H9 (cell line): ENCODE results near the gene KLHL34. TPM values are rescaled to one million over a fixed set of nuclear protein-coding genes. Genes with fewer than 3 reads are reported as not detected.

Experiments used
- DNase-seq: peaks from one replicate; pipeline ENCODE4 v3.0.0-alpha.2; 2017
- H2AFZ ChIP-seq: one replicate; pipeline ENCODE4 v1.6.1; 2013; ENCODE audit warnings: mild to moderate bottlenecking, low read length, control low read depth, moderate library complexity
- H2AK5ac ChIP-seq: 2 replicates; pipeline ENCODE4 v1.6.1; 2013; ENCODE audit warnings: low read length, control low read depth, mixed read lengths; ENCODE audit not compliant: insufficient read length
- H2BK120ac ChIP-seq: one replicate; pipeline ENCODE4 v1.6.1; 2013; ENCODE audit warnings: low read depth, mild to moderate bottlenecking, low read length, control low read depth, inconsistent platforms; ENCODE audit not compliant: poor library complexity, severe bottlenecking
- H2BK12ac ChIP-seq: 2 replicates; pipeline ENCODE4 v1.6.1; 2013; ENCODE audit warnings: low read length, control low read depth, mixed read lengths, low read depth; ENCODE audit not compliant: insufficient read length
- H2BK15ac ChIP-seq: 2 replicates; pipeline ENCODE4 v1.6.1; 2013; ENCODE audit warnings: low read depth, low read length, control low read depth
- H2BK20ac ChIP-seq: one replicate; pipeline ENCODE4 v1.6.1; 2013; ENCODE audit warnings: low read depth, mild to moderate bottlenecking, low read length, control low read depth, inconsistent platforms; ENCODE audit not compliant: poor library complexity, severe bottlenecking
- H2BK5ac ChIP-seq: 2 replicates; pipeline ENCODE4 v1.6.1; 2013; ENCODE audit warnings: low read length, control low read depth, mixed read lengths; ENCODE audit not compliant: insufficient read length
- H3K14ac ChIP-seq: 2 replicates; pipeline ENCODE4 v1.6.1; 2013; ENCODE audit warnings: low read length, control low read depth; ENCODE audit not compliant: insufficient read depth
- H3K18ac ChIP-seq: 2 replicates; pipeline ENCODE4 v1.6.1; 2013; ENCODE audit warnings: low read depth, mild to moderate bottlenecking, mixed read lengths, low read length, control low read depth; ENCODE audit not compliant: insufficient read length
- H3K23ac ChIP-seq: 2 replicates; pipeline ENCODE4 v1.6.1; 2013; ENCODE audit warnings: low read length, control low read depth, mixed read lengths, low read depth; ENCODE audit not compliant: insufficient read length
- H3K23me2 ChIP-seq: 2 replicates; pipeline ENCODE4 v1.6.1; 2013; ENCODE audit warnings: low read depth, mild to moderate bottlenecking, mixed read lengths, low read length, control low read depth; ENCODE audit not compliant: insufficient read length, poor library complexity, severe bottlenecking
- H3K27ac ChIP-seq: 2 replicates; pipeline ENCODE4 v1.5.1; 2013; ENCODE audit warnings: low read length, control low read depth, mixed read lengths, low read depth; ENCODE audit not compliant: insufficient read length
- H3K27me3 ChIP-seq: 2 replicates; pipeline ENCODE4 v1.6.1; 2013; ENCODE audit warnings: low read length, control low read depth, inconsistent platforms; ENCODE audit not compliant: insufficient read depth
- H3K4ac ChIP-seq: 2 replicates; pipeline ENCODE4 v1.6.1; 2013; ENCODE audit warnings: low read depth, mild to moderate bottlenecking, control low read depth, inconsistent platforms, low read length, moderate library complexity
- H3K4me1 ChIP-seq: 2 replicates; pipeline ENCODE4 v1.6.1; 2013; ENCODE audit warnings: low read length, control low read depth, inconsistent platforms; ENCODE audit not compliant: insufficient read depth
- H3K4me2 ChIP-seq: 2 replicates; pipeline ENCODE4 v1.6.1; 2013; ENCODE audit warnings: low read length, control low read depth, mixed read lengths; ENCODE audit not compliant: insufficient read length, insufficient read depth
- H3K56ac ChIP-seq: 2 replicates; pipeline ENCODE4 v1.6.1; 2013; ENCODE audit warnings: low read depth, mild to moderate bottlenecking, mixed read lengths, low read length, control low read depth; ENCODE audit not compliant: insufficient read length
- H3K79me1 ChIP-seq: 2 replicates; pipeline ENCODE4 v1.6.1; 2013; ENCODE audit warnings: low read depth, mild to moderate bottlenecking, moderate library complexity, low read length, control low read depth, inconsistent platforms; ENCODE audit not compliant: insufficient read depth, poor library complexity, severe bottlenecking
- H3K79me2 ChIP-seq: 2 replicates; pipeline ENCODE4 v1.6.1; 2013; ENCODE audit warnings: low read length, control low read depth, inconsistent platforms; ENCODE audit not compliant: insufficient read depth
- H3K9ac ChIP-seq: 2 replicates; pipeline ENCODE4 v1.6.1; 2013; ENCODE audit warnings: low read length, control low read depth, mixed read lengths; ENCODE audit not compliant: insufficient read length; ENCODE audit errors: extremely low read depth
- H3K9me3 ChIP-seq: one replicate; pipeline ENCODE4 v1.6.1; 2013; ENCODE audit warnings: low read depth, low read length, inconsistent platforms; ENCODE audit not compliant: control insufficient read depth
- H3T11ph ChIP-seq: one replicate; pipeline ENCODE4 v1.6.1; 2013; ENCODE audit warnings: mild to moderate bottlenecking, low read length, control low read depth, inconsistent platforms
- H4K20me1 ChIP-seq: one replicate; pipeline ENCODE4 v1.6.1; 2013; ENCODE audit not compliant: control insufficient read depth, insufficient read length, insufficient read depth
- H4K5ac ChIP-seq: 2 replicates; pipeline ENCODE4 v1.6.1; 2013; ENCODE audit warnings: low read depth, mild to moderate bottlenecking, mixed read lengths, low read length, control low read depth; ENCODE audit not compliant: insufficient read length
- H4K8ac ChIP-seq: replicated peaks from 2 replicates; pipeline ENCODE4 v1.6.1; 2013; ENCODE audit warnings: low read length, control low read depth, mixed read lengths, low read depth; ENCODE audit not compliant: insufficient read length
- H4K91ac ChIP-seq: 2 replicates; pipeline ENCODE4 v1.6.1; 2013; ENCODE audit warnings: low read depth, mild to moderate bottlenecking, moderate library complexity, mixed read lengths, low read length, control low read depth; ENCODE audit not compliant: insufficient read length
- H3K27ac Mint-ChIP-seq, 3 experiments: 2 replicates in 2 of 3; 3 replicates in 1 of 3; pipeline ENCODE4 v1.8.0; 2020 to 2021; ENCODE audit warnings: mixed read lengths in 3 of 3, mild to moderate bottlenecking in 1 of 3, moderate library complexity in 1 of 3
- H3K27me3 Mint-ChIP-seq: 2 replicates; pipeline ENCODE4 v1.8.0; 2021; ENCODE audit warnings: low read depth, mild to moderate bottlenecking, moderate library complexity, mixed read lengths
- H3K36me3 Mint-ChIP-seq, 3 experiments: 2 replicates in 2 of 3; 3 replicates in 1 of 3; pipeline ENCODE4 v1.8.0; 2020 to 2021; ENCODE audit warnings: low read depth in 3 of 3, mixed read lengths in 3 of 3; ENCODE audit not compliant: insufficient read depth in 1 of 3
- H3K4me1 Mint-ChIP-seq, 2 experiments: 2 replicates each; pipeline ENCODE4 v1.8.0; 2020; ENCODE audit warnings: mixed read lengths in 2 of 2
- H3K4me3 Mint-ChIP-seq, 2 experiments: 2 replicates in 1 of 2; 3 replicates in 1 of 2; pipeline ENCODE4 v1.8.0; 2020 to 2021; ENCODE audit warnings: mild to moderate bottlenecking in 2 of 2, mixed read lengths in 2 of 2, moderate library complexity in 1 of 2
- H3K9me3 Mint-ChIP-seq, 2 experiments: 2 replicates in 1 of 2; 3 replicates in 1 of 2; pipeline ENCODE4 v1.8.0; 2020; ENCODE audit warnings: mild to moderate bottlenecking in 2 of 2, mixed read lengths in 2 of 2, moderate library complexity in 1 of 2
- CTCF ChIP-seq: fragments of 200-600 bp; sonication (generic); conservative IDR thresholded peaks from 3 replicates; pipeline ENCODE4 v1.8.0; 2021; ENCODE audit warnings: antibody characterized with exemption, mild to moderate bottlenecking
- WGBS: extraction: QIAGEN DNeasy Blood & Tissue Kit; methylation state at CpG from one replicate; pipeline ENCODE4 v1.1.7; 2013; ENCODE audit warnings: missing lambda C conversion rate, low lambda C conversion rate, mixed read lengths; ENCODE audit not compliant: insufficient read length; ENCODE audit errors: extremely low coverage; 5-methylcytosine and 5-hydroxymethylcytosine counted together
- total RNA-seq: library from RNA; stranded (reverse); gene quantifications from 2 replicates; pipeline ENCODE4 v1.2.1, GENCODE V29; 2021

KLHL34 gene
- total RNA-seq, 1 experiment from 2014 or later, result not detected

- H3K36me3 Mint-ChIP-seq, result no peaks in the 10 kb centered on the region; a peak in 1 of 7 replicates
- no peak overlapping the region for H3K27ac ChIP-seq
- no peak overlapping the region for H4K91ac ChIP-seq
- TF ChIP-seq CTCF, result no peak
- no CpG with 5 or more reads among the region's 4 CpGs for WGBS
- H3K4ac ChIP-seq, result no peak overlapping the region
- no peak overlapping the region for H3K27ac Mint-ChIP-seq
- no peak overlapping the region for H3K14ac ChIP-seq
- no peak overlapping the region for H2AK5ac ChIP-seq
- no peaks in the 10 kb centered on the region for H4K20me1 ChIP-seq
- no peak overlapping the region for H2BK20ac ChIP-seq
- no peak overlapping the region for H2BK15ac ChIP-seq
- no peaks in the 10 kb centered on the region for H3K79me2 ChIP-seq
- no peak overlapping the region for H3K4me2 ChIP-seq
- H2AFZ ChIP-seq, result no peak overlapping the region
- no peak overlapping the region for H3K9ac ChIP-seq
- H3K56ac ChIP-seq, result no peak overlapping the region
- peaks cover 2% of the 10 kb centered on the region; the same call in 1 of the 2 replicates for H3K27me3 Mint-ChIP-seq
- no peak overlapping the region for H3T11ph ChIP-seq
- H4K5ac ChIP-seq, result no peak overlapping the region
- no peaks in the 10 kb centered on the region for H3K23me2 ChIP-seq
- H3K23ac ChIP-seq, result no peak overlapping the region
- H3K27me3 ChIP-seq, result no peaks in the 10 kb centered on the region
- no peaks in the 10 kb centered on the region for H3K4me1 ChIP-seq
- H3K79me1 ChIP-seq, result no peaks in the 10 kb centered on the region
- peaks cover 0 to 28% of the 10 kb centered on the region in 2 experiments; a peak in 3 of 5 replicates for H3K9me3 Mint-ChIP-seq
- no peaks in the 10 kb centered on the region for H3K4me1 Mint-ChIP-seq
- no peak overlapping the region for H3K18ac ChIP-seq
- no peak for DNase-seq
- H4K8ac ChIP-seq, result no peak overlapping the region
- H2BK120ac ChIP-seq, result no peak overlapping the region
- H3K9me3 ChIP-seq, result peaks cover 29% of the 10 kb centered on the region
- no peak overlapping the region for H3K4me3 Mint-ChIP-seq
- no peak overlapping the region for H2BK12ac ChIP-seq
- no peak overlapping the region for H2BK5ac ChIP-seq
Observed at GRCh38 chrX:21666252-21666651, 8.1 kb upstream of the KLHL34 start.
